GM23338 (cell line): ENCODE measurements around the gene AP4S1. TPM values are rescaled to one million over a fixed set of nuclear protein-coding genes. Genes with fewer than 3 reads are reported as not detected.

Experiments used
- ATAC-seq: fragments of 200-7000 bp; cut with Tn5 transposase; 3 replicates; pipeline ENCODE4 v1.9.1; 2020
- DNase-seq: peaks from one replicate; pipeline ENCODE4 v3.0.0-alpha.2; 2015; ENCODE audit warnings: low spot score
- H2AFZ ChIP-seq: fragments of 200-600 bp; sonication (generic); 2 replicates; pipeline ENCODE4 v1.8.0; 2016; ENCODE audit warnings: antibody characterized with exemption, mild to moderate bottlenecking, moderate library complexity
- H3F3A ChIP-seq: fragments of 200-600 bp; sonication (generic); replicated peaks from 2 replicates; pipeline ENCODE4 v1.8.0; 2017; ENCODE audit warnings: antibody characterized with exemption, mixed run types, low read depth
- H3K27ac ChIP-seq: fragments of 200-600 bp; sonication (generic); 2 replicates; pipeline ENCODE4 v1.6.1; 2016; ENCODE audit warnings: low read depth
- H3K27me3 ChIP-seq: fragments of 200-600 bp; sonication (generic); 2 replicates; pipeline ENCODE4 v1.8.0; 2016; ENCODE audit warnings: mild to moderate bottlenecking, mixed run types, moderate library complexity; ENCODE audit not compliant: insufficient read depth
- H3K36me3 ChIP-seq: fragments of 200-600 bp; sonication (generic); 2 replicates; pipeline ENCODE4 v1.8.0; 2016; ENCODE audit warnings: mild to moderate bottlenecking; ENCODE audit not compliant: insufficient read depth
- H3K4me1 ChIP-seq: fragments of 200-600 bp; sonication (generic); 2 replicates; pipeline ENCODE4 v1.8.0; 2016; ENCODE audit warnings: mild to moderate bottlenecking, moderate library complexity; ENCODE audit not compliant: insufficient read depth
- H3K4me2 ChIP-seq: fragments of 200-600 bp; sonication (generic); 2 replicates; pipeline ENCODE4 v1.7.1; 2017; ENCODE audit warnings: mixed run types
- H3K4me3 ChIP-seq: fragments of 200-600 bp; sonication (generic); 2 replicates; pipeline ENCODE4 v1.6.1; 2016; ENCODE audit warnings: mixed run types
- H3K79me2 ChIP-seq: fragments of 200-600 bp; sonication (generic); replicated peaks from 2 replicates; pipeline ENCODE4 v1.8.0; 2017; ENCODE audit warnings: mild to moderate bottlenecking; ENCODE audit not compliant: insufficient read depth
- H3K9me2 ChIP-seq: fragments of 200-600 bp; sonication (generic); 2 replicates; pipeline ENCODE4 v1.8.0; 2017; ENCODE audit not compliant: insufficient read depth
- H4K20me1 ChIP-seq: fragments of 200-600 bp; sonication (generic); replicated peaks from 2 replicates; pipeline ENCODE4 v1.8.0; 2017; ENCODE audit warnings: mild to moderate bottlenecking; ENCODE audit not compliant: insufficient read depth
- H3K27ac Mint-ChIP-seq: 2 replicates; pipeline ENCODE4 v1.8.0; 2020; ENCODE audit warnings: inconsistent platforms, mild to moderate bottlenecking, moderate library complexity, mixed read lengths
- H3K27me3 Mint-ChIP-seq: 3 replicates; pipeline ENCODE4 v1.8.0; 2022; ENCODE audit warnings: low read depth, mild to moderate bottlenecking, moderate library complexity, mixed read lengths, inconsistent platforms; ENCODE audit not compliant: insufficient read depth, poor library complexity
- H3K36me3 Mint-ChIP-seq: 3 replicates; pipeline ENCODE4 v1.8.0; 2021; ENCODE audit warnings: low read depth, mild to moderate bottlenecking, inconsistent platforms, moderate library complexity, mixed read lengths
- H3K4me1 Mint-ChIP-seq: 3 replicates; pipeline ENCODE4 v1.8.0; 2020; ENCODE audit warnings: mild to moderate bottlenecking, inconsistent platforms, mixed read lengths
- H3K4me3 Mint-ChIP-seq: 3 replicates; pipeline ENCODE4 v1.8.0; 2021; ENCODE audit warnings: moderate library complexity, mild to moderate bottlenecking, inconsistent platforms, mixed read lengths
- H3K9me3 Mint-ChIP-seq: 3 replicates; pipeline ENCODE4 v1.8.0; 2020; ENCODE audit warnings: moderate library complexity, mild to moderate bottlenecking, inconsistent platforms, mixed read lengths
- CREB1 ChIP-seq: fragments of 250-450 bp; sonication (Bioruptor Pico); IDR thresholded peaks from 2 replicates; pipeline ENCODE4 v1.5.0; 2020; ENCODE audit warnings: low read depth, mild to moderate bottlenecking, moderate library complexity
- EZH2 ChIP-seq: fragments of 200-600 bp; sonication (generic); IDR thresholded peaks from one replicate; pipeline ENCODE4 v1.8.0; 2017; ENCODE audit warnings: antibody characterized with exemption, mild to moderate bottlenecking, low read depth; ENCODE audit not compliant: unreplicated experiment
- EZH2phosphoT487 ChIP-seq: fragments of 200-600 bp; sonication (generic); IDR thresholded peaks from one replicate; pipeline ENCODE4 v1.8.1; 2018; ENCODE audit warnings: antibody characterized with exemption; ENCODE audit not compliant: unreplicated experiment
- JUNB ChIP-seq: IDR thresholded peaks from one replicate; pipeline ENCODE4 v1.6.1; 2016; ENCODE audit warnings: antibody characterized with exemption; ENCODE audit not compliant: unreplicated experiment
- NANOG ChIP-seq: IDR thresholded peaks from 2 replicates; pipeline ENCODE4 v1.6.1; 2016; ENCODE audit warnings: antibody characterized with exemption, borderline replicate concordance
- POLR2AphosphoS5 ChIP-seq: IDR thresholded peaks from 2 replicates; pipeline ENCODE4 v1.6.1; 2016; ENCODE audit warnings: antibody characterized with exemption, low read depth
- STAT1 ChIP-seq: IDR thresholded peaks from one replicate; pipeline ENCODE4 v1.6.1; 2016; ENCODE audit warnings: antibody characterized with exemption; ENCODE audit not compliant: unreplicated experiment
- ZNF114 ChIP-seq: fragments of 250-450 bp; sonication (Bioruptor Pico); IDR thresholded peaks from 2 replicates; pipeline ENCODE4 v1.5.0; 2020; ENCODE audit warnings: mild to moderate bottlenecking, moderate library complexity
- ZNF331 ChIP-seq: fragments of 250-450 bp; sonication (Bioruptor Pico); IDR thresholded peaks from 2 replicates; pipeline ENCODE4 v1.5.0; 2020; ENCODE audit warnings: low read depth, mild to moderate bottlenecking, moderate library complexity
- polyA plus RNA-seq: library from polyadenylated mRNA; unstranded; fragments of >200 nt; fragmentation: Nextera tagmentation; extraction: Ambion mirVana; gene quantifications from 2 replicates; pipeline ENCODE4 v1.2.1, GENCODE V29; 2016
- total RNA-seq: library from RNA; depleted of rRNA; stranded (reverse); fragments of >200 nt; shearing (Covaris generic); gene quantifications from 2 replicates; pipeline ENCODE4 v1.2.3, GENCODE V29; 2014
- TF ChIP-seq, protein P1 (sequence below): fragments of 250-450 bp; sonication (Bioruptor Pico); IDR thresholded peaks from 2 replicates; pipeline ENCODE4 v1.5.0; 2020; ENCODE audit warnings: mild to moderate bottlenecking, moderate library complexity
- TF ChIP-seq, protein P2 (sequence below): IDR thresholded peaks from one replicate; pipeline ENCODE4 v1.6.1; 2018; ENCODE audit warnings: antibody characterized with exemption; ENCODE audit not compliant: unreplicated experiment
- TF ChIP-seq, protein P3 (sequence below): IDR thresholded peaks from 2 replicates; pipeline ENCODE4 v1.6.1; 2016; ENCODE audit warnings: antibody characterized with exemption
- TF ChIP-seq, protein P4 (sequence below), 2 experiments: fragments of 200-600 bp in 1 of 2; sonication (generic) in 1 of 2; conservative IDR thresholded peaks; 2 replicates each; pipeline versions ENCODE4 v1.5.1 to v1.6.1; 2016 to 2017; ENCODE audit warnings: antibody characterized with exemption in 2 of 2, low read depth in 2 of 2, mild to moderate bottlenecking in 2 of 2, moderate library complexity in 1 of 2

The AP4S1 gene
- total and polyA plus RNA-seq, 2 experiments from 2014 or later: 13.4 to 15.7 TPM

DNA sequence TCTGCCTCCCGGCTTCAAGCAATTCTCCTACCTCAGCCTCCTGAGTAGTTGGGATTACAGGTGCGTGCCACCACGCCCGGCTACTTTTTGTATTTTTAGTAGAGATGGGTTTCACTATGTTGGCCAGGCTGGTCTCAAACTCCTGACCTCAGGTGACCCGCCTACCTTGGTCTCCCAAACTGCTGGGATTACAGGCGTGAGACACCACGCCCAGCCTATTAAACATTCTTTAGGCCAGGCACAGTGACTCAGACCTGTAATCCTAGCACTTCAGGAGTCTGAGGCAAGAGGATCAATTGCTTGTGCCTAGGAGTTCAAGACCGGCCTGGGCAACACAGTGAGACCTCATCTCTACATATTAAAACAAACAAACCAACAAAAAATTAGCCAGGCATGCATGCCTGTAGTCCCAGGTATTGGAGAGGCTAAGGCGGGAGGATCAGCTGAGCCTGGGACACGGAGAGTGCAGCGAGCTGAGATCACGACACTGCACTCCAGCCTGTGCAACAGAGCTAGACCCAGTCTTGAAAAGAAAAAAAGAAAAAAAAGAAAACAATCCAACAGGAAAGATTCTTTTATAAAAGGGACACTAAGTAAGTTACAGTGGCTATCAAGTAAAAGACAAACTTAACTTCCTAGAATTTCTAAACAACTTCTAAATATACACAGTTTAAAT is 111.9 kb downstream of the AP4S1 start:
- Mint-ChIP-seq H3K9me3 (no peaks in the 10 kb centered on the region), H3K4me3 (no peak overlapping the region), H3K27ac (no peak overlapping the region), H3K36me3 (peaks cover 54% of the 10 kb centered on the region; the same call in 2 of the 3 replicates), H3K27me3 (no peaks in the 10 kb centered on the region), H3K4me1 (no peaks in the 10 kb centered on the region)
- Histone ChIP-seq H3K27ac (no peak overlapping the region), H2AFZ (no peak overlapping the region), H4K20me1 (no peaks in the 10 kb centered on the region), H3K4me2 (no peak overlapping the region), H3K4me3 (no peak overlapping the region), H3K27me3 (no peaks in the 10 kb centered on the region), H3F3A (no peaks in the 10 kb centered on the region), H3K79me2 (no peaks in the 10 kb centered on the region), H3K4me1 (no peaks in the 10 kb centered on the region), H3K9me2 (no peaks in the 10 kb centered on the region), H3K36me3 (peaks cover 34% of the 10 kb centered on the region; the same call in 1 of the 2 replicates)
- ATAC-seq (no peak), DNase-seq (no peak)
- TF ChIP-seq NANOG: no peak
- no peak for TF ChIP-seq EZH2
- TF ChIP-seq STAT1: no peak
- TF ChIP-seq POLR2AphosphoS5: no peak
- TF ChIP-seq, protein P1, sequence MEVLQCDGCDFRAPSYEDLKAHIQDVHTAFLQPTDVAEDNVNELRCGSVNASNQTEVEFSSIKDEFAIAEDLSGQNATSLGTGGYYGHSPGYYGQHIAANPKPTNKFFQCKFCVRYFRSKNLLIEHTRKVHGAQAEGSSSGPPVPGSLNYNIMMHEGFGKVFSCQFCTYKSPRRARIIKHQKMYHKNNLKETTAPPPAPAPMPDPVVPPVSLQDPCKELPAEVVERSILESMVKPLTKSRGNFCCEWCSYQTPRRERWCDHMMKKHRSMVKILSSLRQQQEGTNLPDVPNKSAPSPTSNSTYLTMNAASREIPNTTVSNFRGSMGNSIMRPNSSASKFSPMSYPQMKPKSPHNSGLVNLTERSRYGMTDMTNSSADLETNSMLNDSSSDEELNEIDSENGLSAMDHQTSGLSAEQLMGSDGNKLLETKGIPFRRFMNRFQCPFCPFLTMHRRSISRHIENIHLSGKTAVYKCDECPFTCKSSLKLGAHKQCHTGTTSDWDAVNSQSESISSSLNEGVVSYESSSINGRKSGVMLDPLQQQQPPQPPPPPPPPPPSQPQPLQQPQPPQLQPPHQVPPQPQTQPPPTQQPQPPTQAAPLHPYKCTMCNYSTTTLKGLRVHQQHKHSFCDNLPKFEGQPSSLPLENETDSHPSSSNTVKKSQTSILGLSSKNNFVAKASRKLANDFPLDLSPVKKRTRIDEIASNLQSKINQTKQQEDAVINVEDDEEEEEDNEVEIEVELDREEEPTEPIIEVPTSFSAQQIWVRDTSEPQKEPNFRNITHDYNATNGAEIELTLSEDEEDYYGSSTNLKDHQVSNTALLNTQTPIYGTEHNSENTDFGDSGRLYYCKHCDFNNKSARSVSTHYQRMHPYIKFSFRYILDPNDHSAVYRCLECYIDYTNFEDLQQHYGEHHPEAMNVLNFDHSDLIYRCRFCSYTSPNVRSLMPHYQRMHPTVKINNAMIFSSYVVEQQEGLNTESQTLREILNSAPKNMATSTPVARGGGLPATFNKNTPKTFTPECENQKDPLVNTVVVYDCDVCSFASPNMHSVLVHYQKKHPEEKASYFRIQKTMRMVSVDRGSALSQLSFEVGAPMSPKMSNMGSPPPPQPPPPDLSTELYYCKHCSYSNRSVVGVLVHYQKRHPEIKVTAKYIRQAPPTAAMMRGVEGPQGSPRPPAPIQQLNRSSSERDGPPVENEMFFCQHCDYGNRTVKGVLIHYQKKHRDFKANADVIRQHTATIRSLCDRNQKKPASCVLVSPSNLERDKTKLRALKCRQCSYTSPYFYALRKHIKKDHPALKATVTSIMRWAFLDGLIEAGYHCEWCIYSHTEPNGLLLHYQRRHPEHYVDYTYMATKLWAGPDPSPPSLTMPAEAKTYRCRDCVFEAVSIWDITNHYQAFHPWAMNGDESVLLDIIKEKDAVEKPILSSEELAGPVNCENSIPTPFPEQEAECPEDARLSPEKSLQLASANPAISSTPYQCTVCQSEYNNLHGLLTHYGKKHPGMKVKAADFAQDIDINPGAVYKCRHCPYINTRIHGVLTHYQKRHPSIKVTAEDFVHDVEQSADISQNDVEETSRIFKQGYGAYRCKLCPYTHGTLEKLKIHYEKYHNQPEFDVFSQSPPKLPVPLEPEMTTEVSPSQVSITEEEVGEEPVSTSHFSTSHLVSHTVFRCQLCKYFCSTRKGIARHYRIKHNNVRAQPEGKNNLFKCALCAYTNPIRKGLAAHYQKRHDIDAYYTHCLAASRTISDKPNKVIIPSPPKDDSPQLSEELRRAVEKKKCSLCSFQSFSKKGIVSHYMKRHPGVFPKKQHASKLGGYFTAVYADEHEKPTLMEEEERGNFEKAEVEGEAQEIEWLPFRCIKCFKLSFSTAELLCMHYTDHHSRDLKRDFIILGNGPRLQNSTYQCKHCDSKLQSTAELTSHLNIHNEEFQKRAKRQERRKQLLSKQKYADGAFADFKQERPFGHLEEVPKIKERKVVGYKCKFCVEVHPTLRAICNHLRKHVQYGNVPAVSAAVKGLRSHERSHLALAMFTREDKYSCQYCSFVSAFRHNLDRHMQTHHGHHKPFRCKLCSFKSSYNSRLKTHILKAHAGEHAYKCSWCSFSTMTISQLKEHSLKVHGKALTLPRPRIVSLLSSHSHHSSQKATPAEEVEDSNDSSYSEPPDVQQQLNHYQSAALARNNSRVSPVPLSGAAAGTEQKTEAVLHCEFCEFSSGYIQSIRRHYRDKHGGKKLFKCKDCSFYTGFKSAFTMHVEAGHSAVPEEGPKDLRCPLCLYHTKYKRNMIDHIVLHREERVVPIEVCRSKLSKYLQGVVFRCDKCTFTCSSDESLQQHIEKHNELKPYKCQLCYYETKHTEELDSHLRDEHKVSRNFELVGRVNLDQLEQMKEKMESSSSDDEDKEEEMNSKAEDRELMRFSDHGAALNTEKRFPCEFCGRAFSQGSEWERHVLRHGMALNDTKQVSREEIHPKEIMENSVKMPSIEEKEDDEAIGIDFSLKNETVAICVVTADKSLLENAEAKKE (CRISPR knock-in tag): no peak
- TF ChIP-seq JUNB: no peak
- no peak for TF ChIP-seq ZNF114 (CRISPR knock-in tag)
- no peak for TF ChIP-seq CREB1 (CRISPR knock-in tag)
- TF ChIP-seq ZNF331: no peak
- TF ChIP-seq EZH2phosphoT487: no peak
- TF ChIP-seq, protein P2, sequence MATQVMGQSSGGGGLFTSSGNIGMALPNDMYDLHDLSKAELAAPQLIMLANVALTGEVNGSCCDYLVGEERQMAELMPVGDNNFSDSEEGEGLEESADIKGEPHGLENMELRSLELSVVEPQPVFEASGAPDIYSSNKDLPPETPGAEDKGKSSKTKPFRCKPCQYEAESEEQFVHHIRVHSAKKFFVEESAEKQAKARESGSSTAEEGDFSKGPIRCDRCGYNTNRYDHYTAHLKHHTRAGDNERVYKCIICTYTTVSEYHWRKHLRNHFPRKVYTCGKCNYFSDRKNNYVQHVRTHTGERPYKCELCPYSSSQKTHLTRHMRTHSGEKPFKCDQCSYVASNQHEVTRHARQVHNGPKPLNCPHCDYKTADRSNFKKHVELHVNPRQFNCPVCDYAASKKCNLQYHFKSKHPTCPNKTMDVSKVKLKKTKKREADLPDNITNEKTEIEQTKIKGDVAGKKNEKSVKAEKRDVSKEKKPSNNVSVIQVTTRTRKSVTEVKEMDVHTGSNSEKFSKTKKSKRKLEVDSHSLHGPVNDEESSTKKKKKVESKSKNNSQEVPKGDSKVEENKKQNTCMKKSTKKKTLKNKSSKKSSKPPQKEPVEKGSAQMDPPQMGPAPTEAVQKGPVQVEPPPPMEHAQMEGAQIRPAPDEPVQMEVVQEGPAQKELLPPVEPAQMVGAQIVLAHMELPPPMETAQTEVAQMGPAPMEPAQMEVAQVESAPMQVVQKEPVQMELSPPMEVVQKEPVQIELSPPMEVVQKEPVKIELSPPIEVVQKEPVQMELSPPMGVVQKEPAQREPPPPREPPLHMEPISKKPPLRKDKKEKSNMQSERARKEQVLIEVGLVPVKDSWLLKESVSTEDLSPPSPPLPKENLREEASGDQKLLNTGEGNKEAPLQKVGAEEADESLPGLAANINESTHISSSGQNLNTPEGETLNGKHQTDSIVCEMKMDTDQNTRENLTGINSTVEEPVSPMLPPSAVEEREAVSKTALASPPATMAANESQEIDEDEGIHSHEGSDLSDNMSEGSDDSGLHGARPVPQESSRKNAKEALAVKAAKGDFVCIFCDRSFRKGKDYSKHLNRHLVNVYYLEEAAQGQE: no peak
- TF ChIP-seq, protein P3, sequence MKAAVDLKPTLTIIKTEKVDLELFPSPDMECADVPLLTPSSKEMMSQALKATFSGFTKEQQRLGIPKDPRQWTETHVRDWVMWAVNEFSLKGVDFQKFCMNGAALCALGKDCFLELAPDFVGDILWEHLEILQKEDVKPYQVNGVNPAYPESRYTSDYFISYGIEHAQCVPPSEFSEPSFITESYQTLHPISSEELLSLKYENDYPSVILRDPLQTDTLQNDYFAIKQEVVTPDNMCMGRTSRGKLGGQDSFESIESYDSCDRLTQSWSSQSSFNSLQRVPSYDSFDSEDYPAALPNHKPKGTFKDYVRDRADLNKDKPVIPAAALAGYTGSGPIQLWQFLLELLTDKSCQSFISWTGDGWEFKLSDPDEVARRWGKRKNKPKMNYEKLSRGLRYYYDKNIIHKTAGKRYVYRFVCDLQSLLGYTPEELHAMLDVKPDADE: no peak
- TF ChIP-seq, protein P4, sequence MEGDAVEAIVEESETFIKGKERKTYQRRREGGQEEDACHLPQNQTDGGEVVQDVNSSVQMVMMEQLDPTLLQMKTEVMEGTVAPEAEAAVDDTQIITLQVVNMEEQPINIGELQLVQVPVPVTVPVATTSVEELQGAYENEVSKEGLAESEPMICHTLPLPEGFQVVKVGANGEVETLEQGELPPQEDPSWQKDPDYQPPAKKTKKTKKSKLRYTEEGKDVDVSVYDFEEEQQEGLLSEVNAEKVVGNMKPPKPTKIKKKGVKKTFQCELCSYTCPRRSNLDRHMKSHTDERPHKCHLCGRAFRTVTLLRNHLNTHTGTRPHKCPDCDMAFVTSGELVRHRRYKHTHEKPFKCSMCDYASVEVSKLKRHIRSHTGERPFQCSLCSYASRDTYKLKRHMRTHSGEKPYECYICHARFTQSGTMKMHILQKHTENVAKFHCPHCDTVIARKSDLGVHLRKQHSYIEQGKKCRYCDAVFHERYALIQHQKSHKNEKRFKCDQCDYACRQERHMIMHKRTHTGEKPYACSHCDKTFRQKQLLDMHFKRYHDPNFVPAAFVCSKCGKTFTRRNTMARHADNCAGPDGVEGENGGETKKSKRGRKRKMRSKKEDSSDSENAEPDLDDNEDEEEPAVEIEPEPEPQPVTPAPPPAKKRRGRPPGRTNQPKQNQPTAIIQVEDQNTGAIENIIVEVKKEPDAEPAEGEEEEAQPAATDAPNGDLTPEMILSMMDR (conservative IDR thresholded peaks at IDR 0.05; ENCODE audit: low read depth in 2 of 2): no peak
